Astrocyte (in vitro differentiated cells and primary cell): ENCODE results near the gene C2orf76.

Experiments
- CTCF ChIP-seq: IDR thresholded peaks from 2 replicates; pipeline ENCODE4 v1.5.1; 2011; ENCODE audit warnings: low read depth, mild to moderate bottlenecking, inconsistent platforms, low read length, moderate library complexity; ENCODE audit not compliant: insufficient read depth
- EZH2 ChIP-seq: IDR thresholded peaks from 2 replicates; pipeline ENCODE4 v1.6.1; 2012; ENCODE audit warnings: mild to moderate bottlenecking, low read length, inconsistent platforms; ENCODE audit not compliant: insufficient read depth

- TF ChIP-seq CTCF (no peak), EZH2 (no peak)
Measured at GRCh38 chr2:119385466-119385865, 18.8 kb upstream of the C2orf76 start.
